Hematopoietic multipotent progenitor cell treated with erythropoietin and hydrocortisone succinate and interleukin-3 and kit ligand, for 15 days (in vitro differentiated cells): Measurements from ENCODE around the gene CEACAM4.
"Not testable (repeated sequence)": the region's sequence is repeated elsewhere in the genome, so short reads cannot be mapped to it uniquely, and the experiment has no call there.

Experiments used
- DNase-seq: peaks from one replicate; pipeline ENCODE4 v3.0.0-alpha.2; 2015; ENCODE audit warnings: low spot score

CEACAM4 gene

DNA sequence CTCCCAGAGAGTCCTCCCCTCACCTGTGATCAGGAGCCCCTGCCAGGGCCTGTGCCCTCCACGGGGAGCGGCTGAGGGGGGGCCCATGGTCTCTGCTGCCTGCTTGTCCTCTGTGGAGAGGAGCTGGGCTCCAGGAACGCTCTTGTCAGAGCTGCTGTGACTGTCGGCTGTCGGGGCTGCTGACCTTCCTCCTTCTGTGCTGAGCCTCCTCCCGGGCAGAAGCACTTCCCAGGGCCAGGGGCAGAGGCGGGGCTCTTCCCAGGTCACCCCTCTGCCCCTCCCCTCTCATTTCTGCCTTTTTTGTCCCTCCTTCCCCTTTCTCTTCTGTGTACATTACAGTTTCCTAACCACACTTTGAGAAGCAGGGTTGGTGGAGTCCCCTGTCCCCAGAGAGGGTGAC, at the start of gene CEACAM4:
CEACAM4 (minus strand) TSS at position 198 of the 400 bp plus-strand sequence; CDS start at position 87, 111 bp downstream.
- DNase-seq, result no peak

DNA sequence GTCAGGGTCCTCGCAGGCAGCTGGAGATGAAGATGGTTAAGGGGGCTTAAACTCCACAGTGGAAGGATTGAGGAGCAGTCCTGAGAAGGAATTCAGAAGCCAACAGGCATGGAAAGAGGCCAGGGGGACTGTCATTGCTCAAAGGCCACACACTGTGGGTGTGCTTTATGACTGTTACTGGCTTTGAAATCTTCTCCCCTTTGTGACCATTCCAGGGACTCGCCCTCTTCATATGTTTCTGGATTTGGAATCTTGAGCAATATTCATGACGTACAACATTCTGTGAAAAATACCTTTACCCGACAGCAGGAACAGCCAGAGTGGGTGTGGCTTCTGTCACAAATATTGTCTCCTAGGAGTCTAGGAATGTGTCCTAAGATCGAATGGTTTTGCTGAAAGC, 44.6 kb upstream of the CEACAM4 start:
- no peak for DNase-seq

DNA sequence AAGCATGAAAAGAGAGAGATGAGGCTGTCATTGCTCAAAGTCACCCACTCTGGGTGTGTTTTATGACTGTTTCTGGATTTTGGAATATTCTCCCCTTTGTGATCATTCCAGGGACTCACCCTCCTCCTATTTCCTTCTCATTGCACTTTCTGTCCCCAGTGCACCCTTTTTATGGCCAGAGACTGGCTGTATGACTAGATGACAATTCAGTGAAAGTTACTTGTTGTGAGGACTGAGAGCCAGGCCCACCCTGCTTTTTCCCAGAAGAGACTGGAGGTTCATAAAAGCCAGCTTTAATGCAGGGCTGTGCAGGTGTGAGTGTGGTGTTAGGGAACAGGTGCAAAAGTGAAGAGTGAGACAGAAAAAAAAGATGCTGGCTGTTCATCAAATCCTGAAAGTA, 43.9 kb upstream of the CEACAM4 start:
- no peak for DNase-seq

DNA sequence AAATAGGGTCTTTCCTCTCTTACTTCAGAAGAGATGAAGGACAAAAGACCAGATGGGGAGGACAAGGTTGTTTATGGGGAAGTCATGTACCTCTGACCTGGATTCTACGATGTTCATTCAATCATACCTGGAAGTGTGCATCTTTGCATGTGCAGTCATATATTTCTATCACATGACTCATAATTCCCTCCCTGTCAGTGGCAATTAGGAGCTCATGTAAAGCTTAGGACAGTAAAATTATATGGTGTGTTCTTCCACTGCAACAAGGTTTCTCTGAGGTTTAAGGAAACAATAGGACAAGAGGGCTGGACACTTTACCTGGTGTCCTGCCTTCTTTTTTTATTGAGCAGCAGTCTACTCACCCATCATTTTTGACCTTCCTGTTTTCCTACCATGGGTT, 41.4 kb upstream of the CEACAM4 start:
- no peak for DNase-seq

DNA sequence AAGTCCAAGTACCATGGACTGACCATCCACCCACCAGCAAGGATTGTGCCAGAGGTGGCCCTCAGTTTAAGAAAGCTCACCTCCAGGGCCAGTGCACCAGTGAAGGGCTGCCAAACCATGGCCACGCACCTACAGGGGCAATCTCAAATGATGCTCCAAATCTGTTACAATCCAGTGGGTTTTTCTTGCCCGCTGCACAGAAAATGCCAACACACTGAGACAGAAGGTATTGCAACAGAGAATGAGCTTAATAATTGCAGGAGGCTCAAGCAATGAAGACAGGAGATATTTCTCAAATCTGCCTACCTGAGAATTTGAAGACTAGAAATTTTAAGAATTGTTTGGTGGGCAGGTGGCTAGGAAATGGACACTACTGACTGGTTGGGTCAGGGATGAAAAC, 39.2 kb upstream of the CEACAM4 start:
- no peak for DNase-seq

DNA sequence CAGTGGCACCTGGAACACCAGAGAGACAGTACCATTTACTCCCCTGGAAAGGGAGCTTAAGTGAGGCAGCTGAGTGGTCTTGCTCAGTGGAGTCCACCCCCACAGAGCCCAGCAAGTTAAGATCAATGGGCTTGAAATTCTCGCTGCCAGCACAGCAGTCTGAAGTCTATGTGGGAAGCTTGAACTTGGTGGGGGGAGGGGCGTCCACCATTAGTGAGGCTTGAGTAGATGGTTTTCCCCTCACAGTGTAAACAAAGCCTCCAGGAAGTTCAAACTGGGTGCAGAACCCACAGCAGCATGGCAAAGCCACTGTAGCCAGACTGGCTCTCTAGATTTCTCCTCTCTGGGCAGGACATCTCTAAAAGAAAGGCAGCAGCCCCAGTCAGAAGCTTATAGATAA, 30.3 kb upstream of the CEACAM4 start:
- DNase-seq, result no peak

DNA sequence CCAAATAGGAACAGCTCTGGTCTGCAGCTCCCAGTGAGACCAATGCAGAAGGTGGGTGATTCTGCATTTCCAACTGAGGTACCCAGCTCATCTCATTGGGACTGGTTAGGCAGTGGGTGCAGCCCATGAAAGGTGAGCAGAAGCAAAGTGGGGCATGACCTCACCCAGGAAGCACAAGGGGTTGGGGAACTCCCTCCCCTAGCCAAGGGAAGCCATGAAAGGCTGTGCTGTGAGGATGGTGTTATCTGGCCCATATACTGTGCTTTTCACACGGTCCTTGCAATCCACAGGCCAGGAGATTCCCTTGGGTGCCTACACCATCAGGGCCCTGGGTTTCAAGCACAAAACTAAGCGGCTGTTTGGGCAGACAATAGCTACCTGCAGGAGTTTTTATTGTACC, 29.9 kb upstream of the CEACAM4 start:
- not testable (repeated sequence) for DNase-seq

DNA sequence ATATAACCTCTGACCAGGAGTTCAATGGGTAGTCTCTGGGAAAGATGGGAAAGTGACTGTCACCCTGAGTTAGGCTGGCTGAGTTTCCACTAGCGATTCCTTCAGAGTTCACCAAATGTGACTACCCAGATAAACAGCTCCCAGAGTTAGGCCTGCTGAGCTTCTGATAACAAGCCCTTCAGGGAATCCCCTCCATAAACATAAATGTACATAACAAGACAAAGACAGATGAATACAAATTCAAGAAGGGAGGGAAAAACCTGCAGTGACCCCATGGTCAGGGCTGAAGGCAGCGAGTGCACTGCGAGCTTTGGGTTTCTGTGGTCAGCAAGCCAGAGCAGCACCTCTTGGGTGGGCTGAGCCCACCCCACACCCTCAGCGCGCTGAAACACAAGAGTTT, 25.4 kb upstream of the CEACAM4 start:
- no peak for DNase-seq

DNA sequence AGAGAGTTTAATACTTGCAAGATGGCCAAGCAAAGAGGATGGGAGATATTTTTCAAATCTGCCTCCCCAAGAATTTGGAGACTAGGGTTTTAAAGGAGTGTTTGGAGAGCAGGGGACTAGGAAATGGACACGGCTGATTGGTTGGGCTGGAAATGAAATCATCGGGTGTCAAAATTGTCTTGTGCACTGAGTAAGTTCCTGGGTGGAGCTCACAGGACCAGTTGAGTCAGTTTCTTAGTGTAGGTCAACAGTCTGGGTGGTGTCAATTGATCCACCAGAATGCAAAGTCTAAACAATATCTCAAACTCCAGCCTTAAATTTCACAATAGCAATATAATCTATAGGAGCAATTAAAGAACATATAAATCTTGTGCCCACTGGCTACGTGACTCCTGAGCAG, 23.0 kb upstream of the CEACAM4 start:
- no peak for DNase-seq

DNA sequence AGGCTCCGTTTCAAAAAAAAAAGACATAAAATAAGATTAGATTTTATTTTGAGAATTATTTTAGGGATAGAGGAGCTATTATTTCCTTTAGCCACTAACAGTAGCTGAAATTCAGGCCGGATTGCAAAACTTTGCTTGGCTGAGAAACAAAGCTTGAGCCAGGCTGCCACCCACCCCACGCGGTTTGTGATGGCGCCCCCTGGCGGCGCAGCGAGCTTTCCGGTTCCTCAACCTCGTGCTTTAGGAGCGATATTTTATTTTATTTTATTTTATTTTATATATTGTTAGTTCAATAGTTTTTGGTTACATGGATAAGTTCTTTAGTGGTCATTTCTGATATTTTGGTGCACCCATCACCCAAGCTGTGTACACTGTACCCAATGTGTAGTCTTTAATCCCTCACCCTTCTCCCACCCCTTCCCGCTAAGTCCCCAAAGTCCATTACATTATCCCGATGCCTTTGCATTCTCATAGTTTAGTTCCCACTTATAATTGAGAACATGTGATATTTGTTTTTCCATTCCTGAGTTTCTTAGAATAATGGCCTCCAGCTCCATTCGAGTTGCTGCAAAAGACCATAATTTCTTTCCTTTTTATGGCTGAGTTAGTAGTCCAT, 19.8 kb upstream of the CEACAM4 start:
- DNase-seq, result peak; percentile 25

DNA sequence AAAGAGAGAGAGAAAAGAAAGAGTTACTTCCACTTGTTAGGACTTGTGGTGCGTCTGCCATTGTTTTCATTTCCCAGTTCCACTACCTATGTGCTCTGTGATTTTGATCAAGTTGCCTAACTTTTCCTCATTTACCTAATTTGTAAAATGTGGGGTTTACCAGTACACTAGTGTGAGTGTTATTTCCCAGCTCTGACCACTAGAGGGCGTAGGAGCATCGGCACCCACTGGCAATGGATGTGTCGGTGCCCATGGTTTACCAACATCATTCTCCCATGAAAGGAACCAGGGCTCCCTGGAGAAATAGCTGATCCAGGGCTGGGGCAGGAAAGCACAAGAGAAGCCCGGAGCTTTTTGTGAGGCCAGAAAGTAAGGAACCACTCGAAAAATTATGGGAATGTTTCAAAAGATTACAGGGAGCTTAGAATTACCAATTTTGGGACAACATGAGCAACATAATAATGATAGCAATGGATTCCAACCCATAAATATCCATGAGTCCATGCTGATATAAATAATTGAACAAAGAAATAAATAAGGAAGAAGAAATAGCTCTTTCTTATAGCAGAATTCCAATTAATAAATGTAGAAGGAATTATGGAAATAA, 15.1 kb upstream of the CEACAM4 start:
- peak; percentile 64 for DNase-seq

DNA sequence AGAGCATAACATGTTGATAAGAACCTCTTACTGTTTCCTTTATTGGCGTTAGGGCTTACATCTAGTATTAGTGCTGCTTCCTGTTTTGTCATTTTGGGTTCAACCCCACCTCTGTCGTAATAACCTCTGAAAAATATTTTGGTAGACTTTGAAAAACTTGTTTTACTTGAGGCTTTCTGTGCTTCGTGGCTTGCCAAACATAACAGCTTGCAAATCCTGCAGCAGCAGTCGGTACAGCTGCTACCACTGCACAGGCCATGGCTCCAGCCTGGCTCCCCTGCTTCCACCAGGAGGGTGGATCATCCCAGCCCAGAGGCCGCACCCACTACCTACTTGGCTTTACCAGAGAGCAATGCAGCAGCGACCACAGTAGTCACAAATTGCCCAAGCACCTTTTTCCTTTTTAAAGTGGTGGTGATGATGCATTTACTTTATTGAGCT, 11.8 kb upstream of the CEACAM4 start:
- no peak for DNase-seq

DNA sequence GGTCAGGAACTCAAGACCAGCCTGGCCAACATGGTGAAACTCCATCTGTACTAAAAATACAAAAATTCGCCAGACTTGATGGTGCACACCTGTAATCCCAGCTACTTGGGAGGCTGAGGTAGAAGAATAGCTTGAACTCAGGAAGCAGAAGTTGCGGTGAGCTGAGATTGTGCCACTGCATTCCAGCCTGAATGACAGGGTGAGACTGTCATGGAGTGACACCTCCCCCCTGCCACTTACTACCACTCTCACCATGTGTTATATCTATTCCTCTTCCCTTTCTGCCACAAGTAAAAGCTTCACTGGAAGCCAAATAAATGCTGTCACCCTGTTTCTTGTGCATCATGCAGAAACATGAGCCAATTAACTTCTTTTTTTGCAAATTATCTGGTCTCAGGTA, 10.6 kb upstream of the CEACAM4 start:
- no peak for DNase-seq

DNA sequence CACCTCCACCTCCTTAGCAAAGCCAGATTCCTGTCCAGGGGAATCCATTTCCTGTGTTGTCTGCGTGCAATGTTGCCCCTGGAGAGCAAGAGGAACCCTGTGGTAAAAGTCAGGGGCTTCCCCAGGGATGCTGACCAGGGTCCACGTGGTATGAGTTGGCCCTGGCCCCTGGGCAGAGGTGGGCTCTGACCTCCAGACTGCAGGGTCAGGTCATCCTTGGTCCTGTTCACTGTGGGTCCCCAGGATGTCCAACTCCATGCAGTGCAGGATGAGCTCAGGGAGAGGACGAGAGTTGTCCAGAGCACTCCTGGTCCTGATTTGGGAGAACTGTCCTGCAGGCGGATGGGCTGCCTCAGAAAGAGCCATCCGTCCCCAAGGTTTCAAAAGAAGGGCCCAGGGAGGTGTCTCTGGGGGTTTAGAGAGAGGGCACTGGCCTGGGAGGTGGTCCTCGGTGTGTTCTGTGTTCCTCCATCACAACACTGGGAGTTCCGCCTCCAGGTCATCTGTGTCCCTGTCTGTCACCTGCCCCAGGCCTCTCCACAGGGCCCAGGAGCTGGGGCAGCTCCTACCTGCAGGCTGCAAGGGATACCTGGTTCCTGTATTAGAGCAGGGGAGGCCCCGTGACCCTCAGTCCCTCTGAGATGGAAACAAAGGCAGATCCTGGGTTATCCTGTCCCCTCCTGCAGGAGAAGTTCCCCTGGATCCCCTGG, 1.2 kb upstream of the CEACAM4 start:
- no peak for DNase-seq

DNA sequence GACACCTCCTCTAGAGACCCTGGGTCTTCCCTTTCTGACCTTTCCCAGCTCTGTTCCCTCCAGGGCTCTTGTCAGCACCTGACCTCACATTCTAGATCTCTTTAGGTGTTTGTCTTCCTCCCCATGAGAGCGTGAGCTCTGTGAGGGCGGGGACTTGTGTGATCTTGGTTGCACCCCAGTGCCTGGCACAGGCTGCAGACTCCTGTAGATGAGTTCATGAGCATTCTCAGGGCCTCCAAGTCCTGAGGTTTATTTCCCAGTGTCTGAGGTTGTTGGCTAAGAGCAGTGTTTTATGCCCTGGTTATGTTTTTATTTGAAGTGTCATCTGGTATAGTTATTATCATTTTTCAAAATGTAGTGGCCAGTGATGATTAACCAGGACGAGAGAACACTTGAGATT, 596 bp downstream of the CEACAM4 start:
- DNase-seq, result no peak

DNA sequence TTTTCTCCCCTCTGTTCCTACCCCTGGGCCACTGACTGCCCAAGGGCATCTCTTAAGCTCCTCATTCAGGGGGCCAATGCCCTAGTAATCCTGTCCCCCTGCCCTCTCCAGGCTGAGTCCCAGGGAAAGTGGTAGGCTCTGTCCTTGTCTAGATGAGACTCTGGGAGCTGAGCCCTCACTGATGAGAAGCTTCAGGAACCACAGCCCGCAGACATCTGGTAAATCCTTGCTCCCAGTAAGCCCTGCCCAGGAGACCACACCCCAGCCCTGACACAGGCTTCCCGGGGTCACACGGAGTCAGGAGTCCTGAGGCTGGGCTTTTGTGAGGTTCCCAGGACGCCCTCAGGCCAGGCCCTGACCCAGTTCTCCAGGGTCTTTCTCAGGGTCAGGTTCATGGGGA, 1.9 kb downstream of the CEACAM4 start:
- no peak for DNase-seq

DNA sequence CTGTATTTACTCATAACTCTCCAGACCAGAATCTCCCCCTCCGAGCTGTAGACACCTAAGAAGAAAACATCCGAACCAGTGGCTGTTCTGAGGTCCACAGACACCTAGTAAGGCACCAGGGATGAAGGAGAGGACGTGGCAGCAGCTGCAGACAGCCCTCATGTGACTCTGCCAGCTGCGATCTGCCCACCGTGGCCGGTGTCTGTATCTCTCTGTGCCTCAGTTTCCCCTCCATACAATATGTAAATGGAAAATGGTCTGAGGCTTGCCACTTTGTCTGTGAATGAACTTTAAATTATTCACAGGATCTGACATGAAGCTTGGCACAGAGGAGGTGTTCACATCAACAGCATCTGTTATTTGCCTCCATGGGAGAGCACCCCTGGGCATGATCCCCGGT, 2.4 kb downstream of the CEACAM4 start:
- DNase-seq, result no peak

DNA sequence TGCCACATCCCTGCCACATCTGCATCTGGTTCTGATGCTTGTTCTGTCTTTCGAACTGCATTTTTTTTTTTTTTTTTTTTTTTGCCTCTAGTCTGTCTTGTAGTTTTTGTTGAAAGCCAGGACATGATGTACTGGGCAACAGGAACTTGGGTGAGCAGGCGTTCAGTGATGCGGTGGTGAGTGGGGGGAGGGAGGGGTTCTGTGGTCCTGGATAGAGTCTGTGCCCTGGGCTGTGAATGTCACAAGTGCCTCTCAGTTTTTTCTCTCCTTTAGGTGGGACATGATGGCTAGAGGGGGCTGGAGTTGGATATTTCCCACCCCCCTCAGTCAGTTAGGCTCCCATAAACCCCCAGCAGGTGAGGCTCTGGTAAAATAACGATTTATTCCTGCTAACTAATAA, 3.5 kb downstream of the CEACAM4 start:
- DNase-seq, result no peak

DNA sequence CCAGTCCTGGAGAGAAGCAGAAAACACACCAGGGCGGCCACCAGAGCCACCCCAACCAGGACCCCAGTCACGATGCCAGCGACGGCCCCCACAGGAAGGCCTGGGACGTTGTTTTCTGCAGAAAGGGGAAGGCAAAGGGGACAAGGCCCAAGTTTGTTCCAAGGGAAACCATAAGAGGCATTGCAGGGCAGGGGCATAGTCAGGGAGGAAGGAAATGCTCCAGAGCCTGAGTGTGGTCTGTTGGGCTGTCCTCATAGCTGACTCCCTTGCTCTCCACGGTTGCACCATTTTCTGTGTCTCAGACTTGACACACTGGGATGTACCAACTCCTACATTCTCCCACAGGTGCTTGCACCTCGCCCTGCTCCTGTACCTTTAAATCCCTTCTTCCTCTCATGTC, 5.2 kb downstream of the CEACAM4 start:
- no peak for DNase-seq

DNA sequence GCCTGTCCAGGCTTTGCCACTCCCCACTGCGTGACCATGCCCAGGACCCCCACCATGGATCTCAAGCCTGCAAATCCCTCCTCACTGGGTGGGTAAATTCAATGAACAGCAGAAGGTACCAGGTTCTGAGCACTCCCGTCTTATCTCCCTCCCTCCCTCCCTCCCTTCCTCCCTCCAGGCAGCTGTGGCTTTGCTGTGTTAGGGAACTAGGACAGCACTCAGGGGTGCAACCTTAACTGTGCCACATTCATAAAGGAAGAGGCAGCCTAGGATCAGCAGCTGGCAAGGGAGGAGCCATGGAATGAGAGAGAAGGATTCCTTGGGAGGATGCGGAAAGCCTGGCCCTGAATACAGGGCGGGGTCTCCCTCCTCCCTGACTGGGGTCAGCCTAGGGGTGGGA, 5.6 kb downstream of the CEACAM4 start:
- no peak for DNase-seq

DNA sequence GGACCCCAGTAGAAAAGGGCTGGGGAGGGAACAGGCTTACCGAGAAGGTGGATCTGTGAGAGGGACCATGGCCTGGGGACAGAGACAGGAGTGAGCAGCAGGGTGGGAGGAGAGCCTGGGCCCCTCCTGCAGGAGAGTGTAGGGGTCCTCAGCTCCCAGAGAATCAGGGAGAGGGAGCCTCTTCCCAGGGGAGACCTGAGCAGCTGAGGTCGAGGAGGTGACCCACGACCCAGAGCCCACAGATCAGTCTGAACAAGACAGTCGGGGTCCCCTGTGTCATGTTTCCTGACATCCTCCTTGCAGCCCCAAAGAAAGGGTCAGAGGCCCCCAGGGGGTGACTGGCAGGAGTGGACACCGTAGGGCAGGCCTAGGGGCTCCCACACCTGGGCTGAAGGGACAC, 6.7 kb downstream of the CEACAM4 start:
- DNase-seq, result no peak

DNA sequence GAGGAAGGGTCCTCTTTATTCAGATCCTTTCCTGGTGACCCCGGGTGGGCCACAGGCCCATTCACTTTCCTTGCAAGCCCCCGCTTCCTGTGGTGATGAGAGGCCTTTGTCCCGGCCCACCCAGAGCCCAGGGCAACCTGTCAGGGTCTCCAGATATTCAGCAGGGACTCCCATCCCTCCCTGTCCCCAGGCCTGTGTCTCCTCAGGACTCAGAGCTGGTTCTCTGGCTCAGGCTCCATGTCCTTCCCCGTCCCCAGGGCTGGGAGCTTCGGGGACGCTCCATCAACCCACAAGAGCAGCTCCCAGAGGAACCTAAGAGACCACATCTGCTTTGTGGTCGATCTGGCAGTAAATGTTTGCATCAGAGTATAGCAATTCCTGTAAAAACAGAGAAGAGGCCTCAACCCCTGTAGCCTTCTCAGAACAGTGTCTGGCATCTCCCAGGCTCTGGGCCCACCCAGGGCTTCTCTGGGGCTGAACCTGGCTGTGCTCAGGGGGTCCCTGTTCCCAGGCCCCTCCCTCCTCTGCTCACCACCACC, 7.8 kb downstream of the CEACAM4 start:
- no peak for DNase-seq
